ENCODE data around the gene RTL3. TPM values are rescaled to one million over a fixed set of nuclear protein-coding genes. Genes with fewer than 3 reads are reported as not detected.
A peak's percentile ranks its signal among the peaks of the same experiment; 100 is the strongest.

RTL3 gene
- total RNA-seq = under 1 TPM in 1 of 2 donors, not detected in 1; 0.32 TPM

GRCh38 chrX:78658845-78659744 is at the start of gene RTL3:
Gene RTL3 (minus strand): TSS chrX:78659328. CDS start chrX:78658420, 908 bp downstream.
- Histone ChIP-seq H3K4me1 (replicated peaks) (no peaks in the 10 kb centered on the region), H3K36me3 (no peaks in the 10 kb centered on the region), H3K27me3 (replicated peaks; ENCODE audit: insufficient read depth) (no peaks in the 10 kb centered on the region), H3K27ac (no peak within 1 kb of the TSS), H3K4me3 (no peak within 1 kb of the TSS), H3K9me3 (no peaks in the 10 kb centered on the region)
- DNase-seq (ENCODE audit: low spot score) = no peak
- TF ChIP-seq, protein P1, sequence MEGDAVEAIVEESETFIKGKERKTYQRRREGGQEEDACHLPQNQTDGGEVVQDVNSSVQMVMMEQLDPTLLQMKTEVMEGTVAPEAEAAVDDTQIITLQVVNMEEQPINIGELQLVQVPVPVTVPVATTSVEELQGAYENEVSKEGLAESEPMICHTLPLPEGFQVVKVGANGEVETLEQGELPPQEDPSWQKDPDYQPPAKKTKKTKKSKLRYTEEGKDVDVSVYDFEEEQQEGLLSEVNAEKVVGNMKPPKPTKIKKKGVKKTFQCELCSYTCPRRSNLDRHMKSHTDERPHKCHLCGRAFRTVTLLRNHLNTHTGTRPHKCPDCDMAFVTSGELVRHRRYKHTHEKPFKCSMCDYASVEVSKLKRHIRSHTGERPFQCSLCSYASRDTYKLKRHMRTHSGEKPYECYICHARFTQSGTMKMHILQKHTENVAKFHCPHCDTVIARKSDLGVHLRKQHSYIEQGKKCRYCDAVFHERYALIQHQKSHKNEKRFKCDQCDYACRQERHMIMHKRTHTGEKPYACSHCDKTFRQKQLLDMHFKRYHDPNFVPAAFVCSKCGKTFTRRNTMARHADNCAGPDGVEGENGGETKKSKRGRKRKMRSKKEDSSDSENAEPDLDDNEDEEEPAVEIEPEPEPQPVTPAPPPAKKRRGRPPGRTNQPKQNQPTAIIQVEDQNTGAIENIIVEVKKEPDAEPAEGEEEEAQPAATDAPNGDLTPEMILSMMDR (IDR thresholded peaks at IDR 0.05) = no peak
- TF ChIP-seq POLR2AphosphoS5 (IDR thresholded peaks at IDR 0.05) (no peak), POLR2A (IDR thresholded peaks at IDR 0.05) (no peak)
- 68% methylated on average over 3 of the region's 3 CpGs for WGBS
- intact Hi-C loops (cut with DNase I) = no loop called here

- TF ChIP-seq POLR2A (IDR thresholded peaks at IDR 0.05) (no peak), POLR2AphosphoS5 (IDR thresholded peaks at IDR 0.05) (no peak)
- TF ChIP-seq, protein P1 (IDR thresholded peaks at IDR 0.05) = no peak
- H3K36me3 ChIP-seq = no peaks in the 10 kb centered on the region
- H3K4me1 ChIP-seq (replicated peaks) = no peaks in the 10 kb centered on the region
- DNase-seq (ENCODE audit: low spot score) = peak; percentile 3
- H3K27ac ChIP-seq = no peak overlapping the region
- intact Hi-C loops (cut with DNase I) = no loop called here
- H3K27me3 ChIP-seq (replicated peaks; ENCODE audit: insufficient read depth) = no peaks in the 10 kb centered on the region
- no peak overlapping the region for H3K4me3 ChIP-seq
- no peaks in the 10 kb centered on the region for H3K9me3 ChIP-seq
- WGBS = 22% methylated on average over 2 of the region's 2 CpGs
Observed at GRCh38 chrX:78708816-78709215, 49.7 kb upstream of the RTL3 start.

- Histone ChIP-seq H3K27ac (no peak overlapping the region), H3K27me3 (replicated peaks; ENCODE audit: insufficient read depth) (no peaks in the 10 kb centered on the region), H3K9me3 (no peaks in the 10 kb centered on the region), H3K4me1 (replicated peaks) (no peaks in the 10 kb centered on the region), H3K36me3 (no peaks in the 10 kb centered on the region), H3K4me3 (no peak overlapping the region)
- DNase-seq (ENCODE audit: low spot score) = no peak
- TF ChIP-seq, protein P1 (IDR thresholded peaks at IDR 0.05) = no peak
- no peak for TF ChIP-seq POLR2AphosphoS5 (IDR thresholded peaks at IDR 0.05)
- TF ChIP-seq POLR2A (IDR thresholded peaks at IDR 0.05) = no peak
- 20% methylated on average over 2 of the region's 2 CpGs for WGBS
- intact Hi-C loops (cut with DNase I) = no loop called here
Observed at GRCh38 chrX:78708262-78708661, 49.1 kb upstream of the RTL3 start.

DNA sequence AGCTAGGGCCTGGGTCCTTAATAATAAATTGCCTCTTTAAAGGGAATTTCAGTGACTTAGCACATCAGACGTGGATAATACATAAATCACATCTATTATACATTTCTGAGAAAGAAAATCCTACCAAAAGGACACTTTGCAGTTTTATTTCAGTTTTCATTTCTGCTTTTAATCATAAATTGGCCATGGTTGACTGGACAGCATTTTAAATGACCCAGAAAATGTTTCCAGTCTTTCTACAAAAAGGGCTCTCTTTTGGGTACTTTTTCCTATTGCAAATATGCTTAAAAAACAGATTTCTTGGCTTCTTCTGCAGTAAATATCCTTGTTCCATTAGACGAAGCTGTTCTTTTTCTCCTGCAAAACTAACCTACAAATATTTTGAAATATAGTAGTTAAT is 46.9 kb upstream of the RTL3 start:
- Histone ChIP-seq H3K4me3 (no peak overlapping the region), H3K27ac (no peak overlapping the region), H3K36me3 (no peaks in the 10 kb centered on the region), H3K4me1 (replicated peaks) (no peaks in the 10 kb centered on the region), H3K9me3 (no peaks in the 10 kb centered on the region), H3K27me3 (replicated peaks; ENCODE audit: insufficient read depth) (no peaks in the 10 kb centered on the region)
- intact Hi-C loops (cut with DNase I) = no loop called here
- no peak for DNase-seq (ENCODE audit: low spot score)
- TF ChIP-seq POLR2A (IDR thresholded peaks at IDR 0.05) = no peak
- TF ChIP-seq, protein P1 (IDR thresholded peaks at IDR 0.05) = no peak
- TF ChIP-seq POLR2AphosphoS5 (IDR thresholded peaks at IDR 0.05) = no peak
- 52% methylated on average over 2 of the region's 2 CpGs for whole genome bisulfite sequencing

DNA sequence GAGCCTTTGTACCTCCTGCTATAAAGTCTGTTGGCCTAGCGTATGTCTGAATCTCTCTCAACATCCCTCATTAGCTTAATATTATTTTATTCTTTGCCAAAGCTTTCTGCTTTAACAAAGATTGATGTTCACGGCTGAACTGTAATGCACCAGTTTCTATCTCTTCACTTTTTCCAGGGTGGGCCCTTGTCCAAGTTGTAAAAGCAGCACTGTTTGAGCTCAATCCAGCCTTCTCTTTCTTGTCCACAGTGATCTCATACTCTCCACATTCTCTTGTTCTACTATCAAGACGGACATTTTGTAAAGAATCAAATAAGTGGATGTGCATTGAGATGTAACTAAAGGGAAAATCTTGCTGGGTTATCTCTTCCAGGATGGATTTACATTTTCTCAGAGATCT is 34.4 kb upstream of the RTL3 start:
- Histone ChIP-seq H3K36me3 (no peaks in the 10 kb centered on the region), H3K27me3 (replicated peaks; ENCODE audit: insufficient read depth) (no peaks in the 10 kb centered on the region), H3K9me3 (no peaks in the 10 kb centered on the region), H3K4me3 (no peak overlapping the region), H3K4me1 (replicated peaks) (no peaks in the 10 kb centered on the region), H3K27ac (no peak overlapping the region)
- intact Hi-C loops (cut with DNase I) = no loop called here
- TF ChIP-seq, protein P1 (IDR thresholded peaks at IDR 0.05) = no peak
- TF ChIP-seq POLR2AphosphoS5 (IDR thresholded peaks at IDR 0.05) = no peak
- no peak for TF ChIP-seq POLR2A (IDR thresholded peaks at IDR 0.05)
- WGBS = 24% methylated on average over 3 of the region's 3 CpGs
- DNase-seq (ENCODE audit: low spot score) = no peak

Measured in prostate gland (tissue), 2 donors.